ENCODE measurements around the gene ZNF324.
"Not testable (repeated sequence)": the region's sequence is repeated elsewhere in the genome, so short reads cannot be mapped to it uniquely, and the experiment has no call there.

ZNF324 gene

DNA sequence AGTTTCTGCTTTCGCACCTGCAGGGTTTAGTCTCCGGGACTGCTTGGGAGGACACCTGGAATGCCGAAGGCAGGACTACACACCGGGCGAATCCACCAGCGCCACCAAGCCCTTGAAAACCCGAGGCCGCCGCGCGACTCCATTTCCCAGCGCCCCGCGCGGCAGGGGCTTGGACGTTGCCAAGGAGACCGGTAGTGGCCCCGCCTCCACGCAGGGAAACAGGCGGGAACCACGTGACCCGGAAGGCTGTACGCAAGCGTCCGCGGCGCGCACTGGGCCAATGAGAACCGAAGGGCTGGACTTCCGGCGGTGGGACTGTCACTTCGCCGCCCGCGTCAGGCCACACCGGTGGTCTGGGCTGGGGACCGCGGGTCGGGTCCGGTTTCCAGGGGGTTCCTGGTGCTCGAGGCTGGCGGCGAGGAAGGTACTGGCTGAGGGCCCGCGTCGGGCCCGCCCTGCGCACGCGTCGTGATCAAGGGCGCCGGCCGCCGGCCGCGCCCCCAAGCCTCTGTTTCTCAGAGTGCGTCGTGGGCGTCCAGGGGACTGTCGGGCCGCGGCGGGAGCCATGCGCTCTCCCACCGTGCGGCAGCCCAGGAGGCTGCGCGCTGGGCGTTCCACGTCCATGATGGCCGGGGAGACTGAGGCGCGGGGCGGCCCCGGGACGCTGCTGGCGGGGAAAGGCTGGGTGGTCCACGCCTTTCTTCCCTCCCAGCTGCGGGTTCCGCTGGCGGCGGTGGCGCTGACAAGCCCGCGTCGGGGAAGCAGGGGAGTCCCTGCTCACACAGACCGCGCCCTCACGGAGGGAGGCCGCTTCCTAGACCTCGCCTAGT, at the start of gene ZNF324:
Gene ZNF324, plus strand, starts transcription at position 321 of the 830 bp plus-strand sequence. CDS start 2,106 bp downstream, outside the sequence.
- DNase-seq (ENCODE audit: low read depth in 2 of 2) = peak; percentile 96
- peak within 1 kb of the TSS; percentile 78 to 90 for H3K4me3 ChIP-seq (replicated peaks in 1 of 2; ENCODE audit: low read depth in 2 of 2, low read length in 2 of 2)
- TF ChIP-seq, protein P1, sequence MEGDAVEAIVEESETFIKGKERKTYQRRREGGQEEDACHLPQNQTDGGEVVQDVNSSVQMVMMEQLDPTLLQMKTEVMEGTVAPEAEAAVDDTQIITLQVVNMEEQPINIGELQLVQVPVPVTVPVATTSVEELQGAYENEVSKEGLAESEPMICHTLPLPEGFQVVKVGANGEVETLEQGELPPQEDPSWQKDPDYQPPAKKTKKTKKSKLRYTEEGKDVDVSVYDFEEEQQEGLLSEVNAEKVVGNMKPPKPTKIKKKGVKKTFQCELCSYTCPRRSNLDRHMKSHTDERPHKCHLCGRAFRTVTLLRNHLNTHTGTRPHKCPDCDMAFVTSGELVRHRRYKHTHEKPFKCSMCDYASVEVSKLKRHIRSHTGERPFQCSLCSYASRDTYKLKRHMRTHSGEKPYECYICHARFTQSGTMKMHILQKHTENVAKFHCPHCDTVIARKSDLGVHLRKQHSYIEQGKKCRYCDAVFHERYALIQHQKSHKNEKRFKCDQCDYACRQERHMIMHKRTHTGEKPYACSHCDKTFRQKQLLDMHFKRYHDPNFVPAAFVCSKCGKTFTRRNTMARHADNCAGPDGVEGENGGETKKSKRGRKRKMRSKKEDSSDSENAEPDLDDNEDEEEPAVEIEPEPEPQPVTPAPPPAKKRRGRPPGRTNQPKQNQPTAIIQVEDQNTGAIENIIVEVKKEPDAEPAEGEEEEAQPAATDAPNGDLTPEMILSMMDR (IDR thresholded peaks at IDR 0.05; ENCODE audit: low read depth, low read length) = no peak

DNA sequence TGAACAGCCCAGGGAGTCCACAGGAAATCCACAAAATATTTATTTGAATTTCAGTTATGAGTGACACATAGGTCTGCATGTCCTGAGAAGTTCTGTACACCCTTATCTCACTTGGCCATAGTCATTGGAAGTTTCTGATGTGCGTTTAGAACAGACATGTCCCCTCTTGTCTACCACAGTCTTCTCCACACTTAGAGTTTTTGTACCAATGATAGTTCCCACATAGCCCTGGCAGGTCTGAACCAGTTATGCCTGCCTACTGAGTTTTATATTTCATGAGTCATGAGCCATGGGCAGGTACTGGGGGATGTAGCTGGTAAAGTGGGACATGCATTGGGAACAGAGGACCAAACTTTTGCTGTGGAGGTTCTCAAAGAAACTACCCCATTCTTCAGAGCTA, 38.3 kb upstream of the ZNF324 start:
- H3K4me3 ChIP-seq (replicated peaks in 1 of 2; ENCODE audit: low read depth in 2 of 2, low read length in 2 of 2) = no peak overlapping the region
- DNase-seq (ENCODE audit: low read depth in 2 of 2) = no peak
- TF ChIP-seq, protein P1 (IDR thresholded peaks at IDR 0.05; ENCODE audit: low read depth, low read length) = no peak

DNA sequence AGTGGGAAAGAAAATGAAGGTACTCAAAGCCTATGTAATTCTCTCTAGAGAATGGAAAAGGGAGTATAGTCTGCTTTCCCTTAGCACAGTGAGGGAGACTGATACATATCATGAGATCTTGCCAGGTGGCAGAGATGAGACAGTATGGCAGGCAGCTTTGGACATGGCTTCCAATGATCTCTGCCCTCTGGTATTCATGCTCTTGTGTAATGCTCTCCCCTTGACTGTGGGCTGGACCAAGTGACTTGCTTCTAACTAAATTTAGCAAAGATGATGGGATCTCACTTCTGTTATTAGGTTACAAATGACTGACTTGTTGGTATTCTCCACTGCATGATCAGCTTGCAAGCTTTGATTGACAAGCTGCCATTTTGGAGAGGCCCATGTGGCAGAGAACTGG, 37.1 kb upstream of the ZNF324 start:
- H3K4me3 ChIP-seq (replicated peaks in 1 of 2; ENCODE audit: low read depth in 2 of 2, low read length in 2 of 2) = no peak overlapping the region
- TF ChIP-seq, protein P1 (IDR thresholded peaks at IDR 0.05; ENCODE audit: low read depth, low read length) = no peak
- DNase-seq (ENCODE audit: low read depth in 2 of 2) = no peak

DNA sequence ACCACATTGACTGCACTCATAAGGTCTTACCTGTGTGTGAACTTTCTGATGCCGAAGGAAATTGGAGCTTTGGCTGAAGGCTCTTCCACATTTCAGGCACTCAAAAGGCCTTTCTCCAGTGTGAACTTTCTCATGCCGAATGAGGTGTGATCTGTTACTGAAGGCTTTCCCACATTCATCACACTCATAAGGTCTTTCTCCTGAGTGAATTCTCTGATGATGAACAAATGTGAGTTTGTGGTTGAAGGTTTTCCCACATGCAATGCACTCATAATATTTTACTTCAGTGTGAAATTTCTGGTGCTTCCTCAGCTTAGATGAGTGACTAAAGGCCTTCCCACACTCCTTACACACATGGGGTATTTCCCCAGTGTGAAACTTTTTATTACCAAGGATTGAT, 32.7 kb upstream of the ZNF324 start:
- TF ChIP-seq, protein P1 (IDR thresholded peaks at IDR 0.05; ENCODE audit: low read depth, low read length) = no peak

DNA sequence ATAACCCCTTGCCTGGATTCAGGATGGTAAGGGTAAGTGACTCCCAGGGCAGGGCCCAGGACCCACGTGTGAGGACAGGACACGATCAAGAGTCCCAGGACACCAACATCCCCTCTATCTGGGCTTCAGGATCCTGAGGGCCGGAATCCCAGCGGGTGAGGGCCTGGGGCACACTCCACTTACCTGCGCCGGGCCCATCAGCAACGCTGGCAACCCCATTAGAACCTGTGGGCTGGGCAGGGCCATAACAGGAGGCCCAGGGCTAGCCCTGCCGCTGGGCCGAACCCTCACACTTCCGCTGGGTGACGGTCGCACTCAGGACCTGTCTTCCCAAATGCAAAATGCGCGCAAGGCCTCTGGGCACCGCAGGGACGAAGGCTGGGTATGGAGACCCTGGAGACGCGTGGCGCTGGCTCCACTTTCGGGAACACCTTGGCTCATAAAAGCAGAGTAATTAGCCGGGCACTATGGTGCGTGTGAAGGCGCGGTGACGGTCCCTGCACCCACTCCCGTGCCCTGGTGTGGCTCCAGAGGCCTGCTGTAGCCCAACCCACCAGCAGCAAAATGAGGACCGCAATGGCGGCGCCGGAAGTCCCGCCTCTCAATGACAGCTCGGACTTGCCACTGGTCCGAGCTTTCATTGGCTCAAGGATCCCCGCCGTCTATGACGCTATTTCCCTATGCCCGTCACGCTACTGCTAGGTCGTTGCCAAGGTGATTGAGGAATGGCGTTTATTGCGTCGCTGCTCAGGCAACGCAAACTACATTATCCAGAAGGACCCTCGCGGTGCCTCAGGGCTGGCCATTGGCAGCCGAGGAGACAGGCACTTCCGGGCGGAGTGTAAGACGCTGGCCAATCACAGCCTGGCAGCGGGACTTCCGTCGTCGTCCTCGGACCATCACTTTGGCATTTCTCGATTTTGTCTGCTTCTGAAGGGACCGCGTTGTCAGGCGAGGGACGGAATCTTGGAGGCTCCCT, 27.0 kb upstream of the ZNF324 start, which contains the start of gene ZNF132:
Gene ZNF132, minus strand, starts transcription at position 578 of the 979 bp plus-strand sequence. Its CDS starts 332 bp downstream, at position 246.
- TF ChIP-seq, protein P1 (IDR thresholded peaks at IDR 0.05; ENCODE audit: low read depth, low read length) = no peak
- peak within 1 kb of the TSS; percentile 72 to 93 for H3K4me3 ChIP-seq (replicated peaks in 1 of 2; ENCODE audit: low read depth in 2 of 2, low read length in 2 of 2)

More for the DNA sequence above, 32.7 kb upstream of the ZNF324 start:
- H3K4me3 ChIP-seq (replicated peaks in 1 of 2; ENCODE audit: low read depth in 2 of 2, low read length in 2 of 2) = no peak overlapping the region
- DNase-seq (ENCODE audit: low read depth in 2 of 2) = peak; percentile 24 to 26

DNA sequence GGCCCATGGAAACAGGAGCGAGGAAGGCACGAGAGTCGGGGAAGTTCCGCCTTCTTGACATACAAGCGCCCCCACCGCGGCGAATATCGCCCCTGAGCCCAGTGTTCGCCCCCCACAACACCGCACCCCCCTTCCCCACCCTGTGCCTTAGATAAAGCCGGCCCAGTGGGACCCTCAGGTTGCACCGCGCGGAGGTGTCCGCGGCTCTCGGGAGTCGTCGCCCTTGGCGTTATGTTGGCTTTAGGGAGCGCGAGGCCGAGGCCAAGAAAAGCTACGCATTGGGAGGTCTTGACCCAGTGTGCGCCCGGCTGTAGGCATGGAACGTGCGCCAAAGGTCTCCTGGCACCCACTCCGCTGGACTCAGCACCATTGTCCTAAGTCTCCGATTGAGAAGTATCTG, 26.3 kb upstream of the ZNF324 start:
- no peak for DNase-seq (ENCODE audit: low read depth in 2 of 2)
- TF ChIP-seq, protein P1 (IDR thresholded peaks at IDR 0.05; ENCODE audit: low read depth, low read length) = no peak
- H3K4me3 ChIP-seq (replicated peaks in 1 of 2; ENCODE audit: low read depth in 2 of 2, low read length in 2 of 2) = peak overlapping the region; percentile 72 to 93

More for the DNA sequence above, 27.0 kb upstream of the ZNF324 start, which contains the start of gene ZNF132:
- peak; percentile 100 for DNase-seq (ENCODE audit: low read depth in 2 of 2)

DNA sequence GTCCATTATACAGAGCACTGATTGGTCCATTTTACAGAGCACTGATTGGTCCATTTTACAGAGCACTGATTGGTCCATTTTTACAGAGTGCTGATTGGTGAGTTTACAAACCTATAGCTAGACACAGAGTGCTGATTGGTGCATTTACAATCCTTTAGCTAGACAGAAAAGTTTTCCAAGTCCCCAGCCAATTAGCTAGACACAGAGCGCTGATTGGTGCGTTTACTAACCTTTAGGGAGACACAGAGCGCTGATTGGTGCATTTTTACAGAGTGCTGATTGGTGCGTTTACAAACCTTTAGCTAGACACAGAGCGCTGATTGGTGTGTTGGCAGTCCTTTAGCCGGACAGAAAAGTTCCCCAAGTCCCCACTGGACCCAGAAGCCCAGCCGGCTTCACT, 23.9 kb upstream of the ZNF324 start:
- not testable (repeated sequence) for DNase-seq (ENCODE audit: low read depth in 2 of 2); H3K4me3 ChIP-seq (replicated peaks in 1 of 2; ENCODE audit: low read depth in 2 of 2, low read length in 2 of 2)

DNA sequence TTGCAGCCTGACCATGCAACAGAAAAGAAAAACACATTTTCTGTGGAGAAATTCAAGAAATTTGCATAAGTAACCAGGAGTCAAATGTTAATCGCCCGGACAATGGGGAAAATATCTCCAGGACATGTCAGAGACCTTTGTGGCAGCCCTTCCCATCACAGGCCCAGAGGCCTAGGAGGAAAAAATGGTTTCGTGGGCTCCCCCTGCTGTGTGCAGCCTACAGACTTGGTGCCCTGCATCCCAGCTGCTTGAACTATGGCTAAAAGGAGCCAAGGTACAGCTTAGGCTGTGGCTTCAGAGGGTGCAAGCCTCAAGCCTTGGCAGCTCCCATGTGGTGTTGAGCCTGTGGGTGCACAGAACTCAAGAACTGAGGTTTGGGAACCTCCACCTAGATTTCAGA, 18.0 kb upstream of the ZNF324 start:
- not testable (repeated sequence) for DNase-seq (ENCODE audit: low read depth in 2 of 2); H3K4me3 ChIP-seq (replicated peaks in 1 of 2; ENCODE audit: low read depth in 2 of 2, low read length in 2 of 2)

DNA sequence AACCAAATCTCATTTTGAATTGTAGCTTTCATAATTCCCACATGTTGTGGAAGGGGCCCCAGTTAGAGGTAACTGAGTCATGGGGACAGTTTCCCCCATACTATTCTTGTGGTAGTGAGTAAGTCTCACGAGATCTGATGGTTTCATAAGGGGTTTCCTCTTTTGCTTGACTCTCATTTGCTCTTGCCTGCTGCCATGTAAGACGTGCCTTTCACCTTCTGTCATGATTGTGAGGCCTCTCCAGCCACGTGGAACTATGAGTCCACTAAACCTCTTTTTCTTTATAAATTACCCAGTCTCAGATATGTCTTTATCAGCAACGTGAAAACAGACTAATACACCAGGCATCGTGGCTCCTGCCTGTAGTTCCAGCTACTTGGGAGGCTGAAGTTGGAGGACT, 16.9 kb upstream of the ZNF324 start:
- H3K4me3 ChIP-seq (replicated peaks in 1 of 2; ENCODE audit: low read depth in 2 of 2, low read length in 2 of 2); DNase-seq (ENCODE audit: low read depth in 2 of 2): not testable (repeated sequence)

Measured in cardiac fibroblast (primary cell).